Measurements from ENCODE around the gene RPUSD4. TPM values are rescaled to one million over a fixed set of nuclear protein-coding genes. Genes with fewer than 3 reads are reported as not detected.

RPUSD4 gene
- total and polyA plus RNA-seq, 8 donors: 14.5 to 31.4 (median 18.3) TPM

DNA sequence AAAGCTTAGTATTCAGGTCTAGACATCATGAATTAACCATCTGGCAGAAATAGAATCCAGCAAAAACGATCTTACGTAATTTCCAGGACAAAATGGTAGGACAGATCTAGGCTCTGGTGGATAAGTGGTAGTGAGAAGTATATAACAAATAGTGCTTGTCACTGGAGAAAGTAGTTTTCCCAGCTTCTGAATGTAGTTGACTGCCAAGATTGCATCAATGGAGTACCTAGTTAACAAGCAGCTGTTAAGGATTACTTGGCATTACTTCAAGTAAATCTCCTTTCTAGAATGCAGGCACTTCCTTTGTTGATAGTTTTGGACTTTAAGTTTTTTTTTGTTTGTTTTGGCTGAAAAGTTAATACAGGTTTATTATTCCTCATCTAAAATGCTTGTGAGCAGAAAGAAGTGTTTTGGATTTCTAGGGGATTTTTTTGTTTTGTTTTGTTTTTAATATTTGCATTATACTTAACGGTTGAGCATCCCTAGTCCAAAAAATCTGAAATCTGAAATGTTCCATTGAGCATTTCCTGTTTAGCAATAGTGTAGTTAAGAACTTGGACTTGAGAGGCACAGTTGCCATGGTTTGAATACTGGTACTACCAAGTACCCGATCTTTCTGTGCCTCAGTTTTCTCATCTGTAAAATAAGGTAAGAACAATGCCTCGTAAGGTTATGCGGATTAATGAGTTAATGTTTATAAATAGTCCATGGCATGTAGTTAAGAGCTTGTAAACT is 20.4 kb upstream of the RPUSD4 start:
- H3K4me3 ChIP-seq: no peak overlapping the region
- intact Hi-C loops (cut with DNase I): no loop called here
- 45 to 48% methylated on average over 6 of the region's 6 CpGs for WGBS, 2 donors
- DNase-seq: no peak
- no peak overlapping the region for H3K27ac ChIP-seq
- peak; percentile 23 for FAIRE-seq
- peaks cover 0 to 12% (median 10%) of the 10 kb centered on the region in 3 donors for H3K4me1 ChIP-seq
- no peak for TF ChIP-seq CTCF (IDR thresholded peaks at IDR 0.05)
- no peaks in the 10 kb centered on the region for H3K36me3 ChIP-seq
- H3K27me3 ChIP-seq: no peaks in the 10 kb centered on the region
- H3K9me3 ChIP-seq: no peaks in the 10 kb centered on the region
- peak; percentile 58 to 87 (median 74) for ATAC-seq

DNA sequence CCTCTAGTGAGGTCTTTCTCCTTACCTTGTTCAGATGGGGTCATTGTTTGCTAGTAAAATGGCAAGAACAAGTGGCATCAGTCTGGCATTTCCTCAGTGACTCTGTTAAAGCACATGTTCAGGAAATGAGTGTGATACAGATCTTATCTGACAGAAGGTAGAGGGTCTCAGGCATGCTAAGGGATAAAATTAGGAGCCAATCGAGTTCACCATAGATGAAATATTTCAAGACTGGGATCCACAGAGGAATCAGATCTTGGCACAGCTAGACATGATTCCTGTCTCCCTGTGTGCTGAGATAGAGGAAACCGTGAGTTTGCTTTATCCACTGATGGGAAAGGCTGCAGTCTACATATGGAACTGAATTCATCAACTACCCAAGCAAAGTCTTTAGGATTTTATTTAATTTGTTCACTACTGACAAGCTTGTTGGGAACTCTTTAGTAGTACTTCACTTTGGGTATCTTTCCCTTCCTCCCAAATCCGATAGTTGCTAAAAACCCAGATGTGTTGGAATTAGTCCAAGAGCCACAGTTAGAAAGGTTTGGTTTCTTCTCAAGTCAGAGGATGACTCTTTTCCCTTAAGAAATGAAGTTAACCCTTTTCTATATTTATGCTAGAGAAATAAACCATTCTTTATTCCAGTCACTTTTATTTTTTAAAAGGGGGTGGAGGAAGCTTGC is 18.5 kb upstream of the RPUSD4 start:
- no peak for TF ChIP-seq CTCF (IDR thresholded peaks at IDR 0.05)
- Histone ChIP-seq H3K36me3 (no peaks in the 10 kb centered on the region), H3K9me3 (no peaks in the 10 kb centered on the region), H3K27ac (no peak overlapping the region), H3K4me3 (no peak overlapping the region), H3K4me1 (peaks cover 0 to 12% (median 10%) of the 10 kb centered on the region in 3 donors), H3K27me3 (no peaks in the 10 kb centered on the region)
- FAIRE-seq (no peak), ATAC-seq (no peak), DNase-seq (no peak)
- intact Hi-C loops (cut with DNase I): no loop called here
- 80 to 84% methylated on average over 3 of the region's 3 CpGs for whole genome bisulfite sequencing, 2 donors

- no peaks in the 10 kb centered on the region for H3K36me3 ChIP-seq
- H3K9me3 ChIP-seq: no peaks in the 10 kb centered on the region
- peaks cover 0 to 5% (median 2%) of the 10 kb centered on the region in 3 donors for H3K4me1 ChIP-seq
- intact Hi-C loops (cut with DNase I): no loop called here
- no peak overlapping the region for H3K27ac ChIP-seq
- FAIRE-seq (no peak), ATAC-seq (no peak), DNase-seq (no peak)
- no peak overlapping the region for H3K4me3 ChIP-seq
- no peak for TF ChIP-seq CTCF (IDR thresholded peaks at IDR 0.05)
- no peaks in the 10 kb centered on the region for H3K27me3 ChIP-seq
- WGBS, 2 donors: 96 to 97% methylated on average over 9 to 11 of the region's 15 CpGs
These were observed 15.1 kb upstream of the RPUSD4 start for GRCh38 chr11:126226334-126227084.

DNA sequence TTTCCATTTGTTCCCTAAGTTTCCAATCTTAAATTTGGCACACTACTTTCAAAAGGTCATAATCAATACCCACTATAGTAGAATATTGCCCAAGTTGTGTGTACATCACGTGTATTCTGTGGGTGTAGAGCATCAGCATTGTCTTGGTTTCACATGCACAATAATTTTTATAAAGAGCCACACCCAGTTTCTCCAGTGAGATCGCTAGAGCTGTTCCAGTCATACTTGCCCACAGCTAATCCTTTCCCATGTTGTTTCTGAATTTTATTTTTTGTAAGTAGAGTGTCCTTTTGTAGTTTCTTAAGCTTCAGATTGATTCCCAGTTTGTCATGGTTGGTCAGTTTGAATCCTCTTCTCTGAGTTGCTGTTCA is 13.8 kb upstream of the RPUSD4 start:
- Histone ChIP-seq H3K4me1 (no peaks in the 10 kb centered on the region), H3K9me3 (no peaks in the 10 kb centered on the region), H3K27me3 (no peaks in the 10 kb centered on the region), H3K4me3 (no peak overlapping the region), H3K36me3 (no peaks in the 10 kb centered on the region), H3K27ac (no peak overlapping the region)
- no peak for FAIRE-seq
- no peak for DNase-seq
- 89 to 98% methylated on average over 2 of the region's 2 CpGs for WGBS, 2 donors
- intact Hi-C loops (cut with DNase I): no loop called here
- TF ChIP-seq CTCF (IDR thresholded peaks at IDR 0.05): no peak
- no peak for ATAC-seq

All from pancreas (tissue), 10 donors.